Cerebellar cortex (tissue), 1 donor: ENCODE results near the gene NOS3.
A peak's percentile ranks its signal among the peaks of the same experiment; 100 is the strongest.

ENCODE experiments used
- DNase-seq: peaks from one replicate; pipeline ENCODE4 v3.0.0-alpha.2; 2015; ENCODE audit warnings: low spot score

The NOS3 gene

DNA sequence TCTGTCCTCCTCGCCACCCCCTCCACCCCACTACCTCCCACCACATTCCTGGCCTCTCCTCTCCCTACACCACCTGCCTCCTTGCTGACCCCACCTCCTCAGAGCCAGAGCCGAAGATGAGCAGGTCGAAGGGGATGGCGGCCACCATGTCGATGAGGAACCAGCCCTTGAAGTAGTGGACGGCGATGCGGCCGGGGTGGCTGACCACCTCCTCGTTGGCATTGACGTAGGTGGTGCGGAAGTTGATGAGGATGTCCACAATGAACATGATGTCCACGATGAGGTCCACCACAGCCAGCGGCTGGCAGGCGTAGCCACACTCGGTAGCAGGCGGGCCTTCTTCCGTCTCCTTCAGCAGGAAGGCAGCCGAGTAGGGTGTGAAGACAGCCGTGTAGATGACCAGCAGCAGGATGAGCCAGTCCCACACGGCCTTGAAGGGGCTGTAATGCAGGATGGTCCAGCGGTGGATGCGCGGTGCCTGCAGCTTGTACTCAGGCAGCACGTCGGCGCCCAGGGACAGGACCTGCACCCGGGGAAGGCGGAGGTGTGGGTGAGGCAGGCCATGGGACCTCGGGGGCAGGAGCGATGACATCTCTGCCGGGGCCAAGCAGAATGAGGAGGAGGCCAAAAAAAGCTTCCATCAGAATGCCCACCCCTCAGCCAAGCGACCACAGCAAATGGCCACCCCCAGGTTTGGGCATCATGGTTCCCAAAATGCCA, 38.3 kb upstream of the NOS3 start:
- no peak for DNase-seq

DNA sequence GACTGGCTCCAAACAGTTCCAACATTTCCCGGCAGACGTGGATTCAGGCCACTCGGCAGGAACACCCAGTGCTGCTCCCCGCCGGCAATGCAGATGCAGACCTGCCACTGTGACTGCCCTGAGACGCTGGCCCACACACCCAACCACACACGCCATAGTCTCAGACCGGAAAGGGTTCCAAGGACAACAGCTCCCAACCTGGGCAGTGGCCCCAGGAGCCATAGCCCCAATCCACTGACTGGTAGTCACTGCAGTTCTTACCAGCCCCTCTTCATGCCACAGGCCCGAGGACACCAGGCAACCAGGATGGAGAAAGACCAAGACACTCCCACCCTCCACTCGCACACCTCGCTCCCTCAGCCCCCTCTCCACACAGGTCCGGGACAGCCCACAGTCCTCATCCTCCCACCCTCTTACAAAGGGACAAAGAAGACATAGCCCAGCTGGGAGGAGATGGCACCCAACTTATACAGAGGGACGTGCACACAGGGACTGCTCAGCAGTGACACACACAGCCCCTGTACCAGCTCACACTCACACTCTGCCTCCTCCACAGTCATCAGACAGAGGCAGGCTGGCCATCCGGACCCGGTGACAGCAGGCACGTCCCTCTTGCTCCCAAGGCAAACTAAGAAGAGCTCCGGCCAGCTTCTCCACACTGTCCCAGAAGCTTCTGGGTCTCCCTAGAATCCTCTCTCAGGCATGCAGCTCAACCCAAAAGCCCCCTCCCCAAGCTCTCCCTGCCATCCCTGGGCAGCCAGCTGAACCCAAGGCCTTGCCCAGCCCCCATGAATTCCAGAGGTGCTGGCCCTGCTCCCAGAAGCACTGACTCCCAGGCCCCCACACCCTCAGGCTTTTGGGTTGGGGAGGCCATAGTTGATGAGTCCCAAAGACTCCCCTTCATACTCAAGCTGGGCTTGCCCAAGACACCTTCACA, 37.5 kb upstream of the NOS3 start:
- no peak for DNase-seq

DNA sequence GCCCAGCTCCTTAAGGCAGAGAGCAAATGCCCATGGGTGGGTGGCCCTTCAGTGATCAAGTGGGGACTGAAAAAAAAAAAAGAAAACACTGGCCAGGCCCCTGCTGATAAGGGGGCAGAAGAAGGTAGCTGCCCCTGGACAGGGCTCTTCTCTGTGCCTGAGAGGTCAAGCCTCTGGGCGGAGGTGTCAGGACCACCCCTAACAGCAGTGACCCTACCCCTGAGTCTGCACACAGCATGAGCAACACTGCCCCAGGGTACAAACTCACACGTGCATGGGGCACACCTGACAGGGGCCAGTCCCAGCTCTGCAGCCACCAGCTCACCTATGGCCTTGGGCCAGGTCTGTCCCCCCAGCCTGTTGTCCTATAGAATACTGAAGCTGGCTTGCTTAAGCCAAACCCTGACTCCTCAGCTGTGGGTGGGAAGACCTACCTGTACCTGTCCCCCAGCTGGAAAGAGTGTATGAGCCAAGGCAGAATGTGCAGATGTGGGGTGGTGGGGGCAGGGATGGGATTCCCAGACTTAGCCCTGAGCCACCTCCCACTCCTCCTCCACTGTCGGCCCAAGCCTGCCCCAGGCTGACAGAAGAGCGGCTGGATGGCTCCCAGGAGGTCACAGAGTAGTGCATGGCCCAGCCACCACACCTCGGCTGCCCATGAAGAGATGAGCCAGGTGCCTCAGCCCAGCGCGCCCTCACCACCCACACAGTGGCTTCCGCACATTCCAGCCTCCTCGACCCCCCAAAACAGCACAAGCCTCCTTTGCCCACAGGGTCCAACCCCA, 36.4 kb upstream of the NOS3 start:
- DNase-seq = no peak

DNA sequence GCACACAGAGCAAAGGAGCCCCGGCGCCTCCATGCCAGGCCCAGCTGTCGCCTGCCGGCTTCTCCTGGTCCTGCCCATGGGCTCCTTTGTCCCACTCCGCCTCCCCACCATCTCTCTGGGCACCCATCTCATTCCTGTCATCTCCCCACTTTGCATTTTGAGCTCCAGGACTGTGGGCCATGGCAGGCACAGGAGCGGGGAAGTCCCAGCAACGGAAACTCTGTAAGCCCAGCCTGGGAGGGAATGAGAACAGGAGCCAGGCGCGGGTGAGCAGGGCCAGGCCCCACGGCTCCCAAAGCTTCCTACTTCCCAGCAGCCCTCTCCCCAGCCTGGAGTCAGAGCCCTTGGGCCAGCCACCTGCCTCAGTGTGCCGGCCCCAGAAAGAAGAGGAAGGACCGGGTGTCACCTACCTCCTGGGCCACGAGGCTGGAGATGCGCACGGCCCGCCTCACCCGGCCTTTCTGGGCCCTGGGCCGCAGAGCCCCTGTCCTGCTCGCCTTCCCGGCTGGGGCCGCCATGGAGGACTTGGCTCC, 35.8 kb upstream of the NOS3 start:
- no peak for DNase-seq

DNA sequence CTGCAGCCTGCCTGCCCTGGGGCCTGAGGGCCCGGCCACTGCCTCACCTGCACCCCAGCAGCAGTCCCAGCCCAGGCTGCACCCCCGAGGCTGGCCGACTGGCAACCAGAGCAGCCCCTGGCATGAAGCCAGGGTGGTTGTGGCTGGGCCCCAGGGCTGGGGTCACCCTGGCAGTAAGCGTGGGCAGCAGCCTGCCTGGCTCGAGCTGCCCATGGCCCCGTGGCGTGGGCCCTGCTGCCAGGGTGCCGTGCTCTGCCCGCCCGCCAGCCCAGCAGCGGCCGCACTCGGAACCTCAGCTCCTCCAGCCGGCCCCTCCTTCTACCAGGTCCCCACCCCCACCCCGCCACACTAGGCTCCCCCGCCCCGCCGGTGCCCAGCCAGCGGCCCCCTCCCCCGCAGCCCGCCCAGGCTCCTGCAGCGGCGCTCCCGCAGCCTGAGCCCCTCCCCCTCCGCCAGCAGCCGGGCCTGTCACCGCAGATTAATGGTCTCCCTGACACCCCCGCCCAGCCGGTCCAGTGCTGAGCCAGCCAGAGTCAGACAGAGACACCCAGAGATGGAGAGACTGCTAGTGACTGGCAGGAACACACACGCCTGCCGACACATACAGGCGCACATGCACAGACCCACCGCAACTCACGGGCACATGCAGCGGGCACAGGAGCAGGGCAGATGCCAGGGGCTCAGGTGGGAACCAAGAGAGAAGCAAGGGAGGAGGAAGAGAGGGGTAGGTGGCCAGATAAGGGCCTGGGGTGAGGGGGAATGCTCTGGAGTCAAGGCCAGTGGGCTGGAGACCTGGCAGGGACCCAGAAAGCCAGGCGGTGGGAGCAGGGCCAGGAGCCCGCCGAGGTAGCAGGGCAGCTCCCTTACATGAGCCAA, 35.1 kb upstream of the NOS3 start:
- no peak for DNase-seq

DNA sequence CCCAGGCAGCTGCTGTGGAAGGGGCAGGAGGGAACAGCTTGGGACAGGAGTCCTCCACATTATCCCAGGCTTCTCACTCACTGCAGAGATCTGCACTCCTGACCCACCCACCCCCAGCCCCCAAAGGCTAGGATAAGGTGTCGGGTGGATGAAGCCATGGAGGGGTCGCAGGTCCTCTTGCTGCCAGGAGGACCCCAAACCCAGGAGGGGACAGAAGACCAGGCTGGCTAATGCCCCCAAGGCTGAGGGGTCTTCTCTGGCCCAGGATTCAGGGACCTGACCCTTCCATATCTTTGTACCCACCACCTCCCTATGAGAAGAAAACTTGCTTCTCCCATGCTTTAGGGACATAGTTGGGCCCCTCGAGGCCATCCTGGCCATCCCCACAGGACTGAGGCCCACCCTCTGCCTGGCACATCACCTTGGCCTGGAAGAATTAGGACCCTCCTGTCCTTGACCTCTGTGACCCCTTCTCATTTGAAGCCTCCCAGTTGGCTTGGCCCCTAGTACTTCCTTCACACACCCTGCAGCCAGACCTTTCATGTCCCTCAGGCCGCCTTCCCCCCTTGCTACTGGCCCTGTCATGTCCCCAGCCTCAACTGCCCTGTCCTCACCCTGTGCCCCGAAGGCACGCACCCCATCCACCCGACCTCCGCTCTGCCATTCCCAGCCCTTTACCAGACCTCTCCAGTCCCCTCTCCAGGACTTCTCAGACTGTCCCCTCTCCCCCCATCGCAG, 34.3 kb upstream of the NOS3 start:
- DNase-seq = no peak

DNA sequence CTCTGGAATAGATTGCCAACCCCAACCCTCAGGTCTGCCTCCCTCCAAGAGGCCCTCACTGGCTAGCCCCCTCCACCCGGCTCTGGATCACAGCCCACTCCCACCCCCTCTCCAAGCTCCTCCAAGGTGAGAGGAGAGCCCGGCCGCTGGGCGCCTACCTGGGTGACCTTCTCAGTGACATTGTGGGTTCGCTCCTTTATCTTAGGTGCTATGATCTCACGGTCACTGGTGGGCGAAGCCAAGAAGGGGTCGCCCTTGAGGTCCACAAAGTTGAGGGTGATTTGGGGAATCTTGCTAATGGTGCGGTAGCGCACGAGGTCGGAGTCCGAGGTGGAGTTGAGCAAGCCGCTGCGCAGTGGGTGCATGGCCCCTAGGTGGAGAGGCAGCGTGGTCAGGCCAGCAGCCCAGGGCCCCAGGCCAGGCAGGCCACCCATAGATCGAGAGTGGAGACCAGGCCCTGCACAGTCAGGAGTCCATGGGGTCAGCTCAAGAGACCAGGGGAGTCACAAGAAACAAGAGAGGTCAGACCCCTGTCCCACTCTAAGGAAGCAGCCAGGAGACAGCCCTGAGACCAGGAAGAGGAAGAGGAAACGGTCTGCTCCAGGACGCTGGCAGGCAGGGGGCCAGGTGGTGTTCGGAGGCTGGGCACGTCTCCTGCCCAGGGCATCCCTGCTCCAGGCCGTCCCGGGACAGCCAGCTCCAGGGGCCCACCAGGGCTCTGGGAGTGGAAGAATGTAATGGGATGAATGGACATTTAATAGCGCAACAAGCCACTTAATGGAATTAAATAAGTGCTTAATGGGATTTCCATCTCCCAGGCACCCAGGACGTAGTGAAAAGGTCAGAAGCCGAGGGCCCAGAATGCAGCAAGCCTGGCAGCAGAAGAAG, 33.4 kb upstream of the NOS3 start:
- no peak for DNase-seq

DNA sequence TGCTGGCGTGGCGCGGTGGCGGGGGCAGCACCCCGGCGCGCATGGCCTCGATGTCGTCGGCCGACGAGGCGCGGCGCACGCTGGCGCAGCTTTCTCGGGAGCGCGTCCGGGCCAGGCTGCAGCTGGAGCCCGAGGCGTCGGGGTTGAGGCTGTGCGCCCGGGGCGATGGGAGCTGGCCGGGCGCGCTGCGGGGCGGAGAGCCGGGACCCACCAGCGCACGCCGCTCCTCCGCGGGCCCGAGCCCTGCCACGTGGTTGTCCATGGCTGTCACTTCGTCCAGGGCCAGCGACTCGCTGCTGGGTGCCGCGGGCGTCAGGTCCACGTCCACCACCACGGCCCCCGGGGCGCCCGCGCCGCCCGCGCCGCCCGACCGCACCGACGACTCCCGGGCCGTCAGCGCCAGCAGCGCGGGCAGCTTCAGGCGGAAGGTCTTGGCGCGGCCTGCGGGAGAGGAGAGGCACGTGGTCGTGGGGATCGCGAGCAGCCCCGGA, 32.7 kb upstream of the NOS3 start:
- DNase-seq = no peak

DNA sequence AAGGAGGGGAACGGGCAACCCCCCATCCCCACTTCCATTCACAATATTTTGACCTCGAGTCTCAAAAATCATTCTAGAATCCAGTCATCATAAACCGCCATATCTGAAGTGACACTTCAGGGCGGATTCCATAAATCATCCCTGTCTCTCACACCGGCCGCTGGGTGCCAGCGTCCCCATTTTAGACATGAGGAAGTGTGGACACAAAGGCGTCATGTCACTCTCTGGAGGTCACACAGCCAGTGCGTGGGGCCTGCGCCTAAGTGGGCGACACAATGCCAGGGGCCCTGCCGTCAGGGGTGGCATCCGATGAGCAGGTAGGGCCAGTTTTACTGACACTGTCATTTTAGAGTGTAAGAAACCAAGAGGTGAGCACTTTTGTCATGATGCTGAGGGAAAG, 32.2 kb upstream of the NOS3 start:
- no peak for DNase-seq

DNA sequence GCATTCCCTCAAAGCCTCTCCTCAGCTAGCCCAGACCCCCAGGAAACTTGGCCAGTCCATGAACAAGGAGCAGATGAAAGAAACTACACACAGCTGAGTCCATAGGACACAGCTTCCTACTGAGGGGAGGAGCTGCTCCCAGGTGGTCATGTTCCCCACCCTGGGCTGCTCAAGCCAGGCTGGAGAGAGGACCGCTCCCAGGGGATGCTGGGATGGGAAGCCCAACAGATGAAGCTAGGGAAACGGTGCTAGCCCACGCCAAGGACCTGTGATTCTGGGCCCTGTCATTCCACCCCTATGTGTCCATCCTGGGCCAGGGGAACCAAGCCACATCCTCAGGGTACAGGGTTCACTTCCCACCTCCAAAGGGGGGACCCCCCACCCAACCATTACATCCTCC, 31.7 kb upstream of the NOS3 start:
- no peak for DNase-seq

DNA sequence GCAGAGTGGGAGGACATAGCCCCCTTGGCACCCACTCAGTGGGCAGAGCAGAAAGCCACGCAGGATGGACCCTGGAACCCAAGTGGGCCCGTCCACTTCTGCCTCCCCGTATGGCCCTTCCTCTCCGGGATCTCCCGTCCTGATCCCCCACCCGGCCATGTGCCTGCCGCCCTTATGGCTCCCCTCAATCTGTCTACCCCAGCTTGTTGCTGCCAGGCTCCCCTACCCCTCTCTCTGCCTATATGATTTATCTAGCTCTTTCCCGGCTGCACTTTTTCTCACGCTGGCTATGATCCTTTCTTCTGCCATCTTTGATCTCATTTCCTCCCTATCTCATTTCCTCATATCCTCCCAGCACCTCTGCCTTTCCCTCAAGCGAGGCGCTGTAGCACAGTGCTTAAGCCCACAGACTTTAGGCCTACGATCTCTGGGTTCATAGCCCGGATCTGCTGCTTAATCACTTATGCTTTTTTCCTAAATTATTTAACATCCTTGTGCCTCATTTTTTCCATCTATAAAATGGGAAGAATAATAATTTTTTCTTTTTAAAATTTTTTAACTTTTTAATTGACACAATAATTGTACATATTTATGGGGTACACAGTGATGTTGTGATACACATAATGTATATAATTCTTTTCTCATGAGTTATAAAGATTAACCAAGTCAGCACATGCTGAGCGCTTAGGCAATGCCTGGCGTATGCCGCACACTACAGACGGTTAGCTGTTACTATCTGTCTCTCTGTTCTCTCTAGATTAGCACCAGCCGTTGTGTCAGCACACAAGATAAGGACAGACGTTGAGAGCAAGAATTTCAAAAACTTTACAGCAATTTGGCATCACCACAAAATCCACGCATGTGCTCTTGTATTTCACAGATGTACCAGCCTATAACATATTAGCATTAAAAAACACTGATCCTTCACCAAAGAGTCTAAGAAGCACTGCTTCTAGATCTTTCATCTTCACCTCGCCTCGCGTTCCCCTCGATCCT, 30.8 kb upstream of the NOS3 start:
- no peak for DNase-seq

DNA sequence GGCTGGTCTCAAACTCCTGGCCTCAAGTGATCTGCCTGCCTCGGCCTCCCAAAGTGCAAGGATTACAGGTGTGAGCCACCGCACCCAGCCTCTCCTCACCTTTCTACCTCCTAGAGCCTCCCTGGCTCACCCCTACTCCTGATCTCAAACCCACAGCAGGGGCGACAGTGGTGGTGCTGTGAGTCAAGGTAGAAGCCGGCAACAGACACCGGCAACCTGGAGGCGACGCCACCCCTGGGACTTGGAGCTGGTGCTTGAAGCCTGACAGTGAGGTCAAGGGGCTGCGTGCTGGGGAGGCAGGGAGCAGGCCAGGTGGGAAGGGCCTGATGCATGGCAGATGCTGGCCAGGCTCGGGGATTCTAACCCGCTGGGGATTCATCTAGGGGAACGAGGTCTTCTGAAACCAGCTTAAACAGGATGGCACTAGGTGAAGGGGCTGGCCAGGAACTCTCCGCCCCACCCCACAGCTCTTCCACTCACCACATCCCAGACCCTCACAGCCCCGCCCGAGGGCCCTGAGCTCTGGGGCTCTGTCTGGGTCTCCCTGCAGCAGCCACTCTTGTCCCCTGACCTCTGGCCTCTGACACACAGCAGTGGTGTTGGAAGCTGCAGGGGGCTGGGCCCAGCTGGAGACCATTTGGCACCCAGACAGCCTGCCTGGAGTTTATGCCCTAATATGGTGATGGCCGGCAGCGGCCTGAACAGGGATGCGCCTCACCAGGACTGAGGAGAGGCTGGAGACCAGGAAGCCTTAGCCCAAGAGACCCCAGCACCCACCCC, 29.1 kb upstream of the NOS3 start:
- no peak for DNase-seq

DNA sequence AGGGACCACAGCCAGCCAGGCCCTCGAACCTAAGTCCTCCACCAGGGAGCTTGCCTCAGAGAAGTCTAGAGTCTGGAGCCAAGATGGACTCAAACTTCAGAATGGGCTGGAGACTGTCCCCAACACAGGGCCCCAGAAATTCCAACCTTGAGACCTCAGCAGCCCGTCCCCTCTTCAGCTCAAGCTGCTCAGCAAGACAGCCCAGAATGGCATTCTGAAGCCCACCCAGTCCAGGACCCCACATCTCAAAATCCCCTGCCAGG, 28.6 kb upstream of the NOS3 start:
- DNase-seq = no peak

DNA sequence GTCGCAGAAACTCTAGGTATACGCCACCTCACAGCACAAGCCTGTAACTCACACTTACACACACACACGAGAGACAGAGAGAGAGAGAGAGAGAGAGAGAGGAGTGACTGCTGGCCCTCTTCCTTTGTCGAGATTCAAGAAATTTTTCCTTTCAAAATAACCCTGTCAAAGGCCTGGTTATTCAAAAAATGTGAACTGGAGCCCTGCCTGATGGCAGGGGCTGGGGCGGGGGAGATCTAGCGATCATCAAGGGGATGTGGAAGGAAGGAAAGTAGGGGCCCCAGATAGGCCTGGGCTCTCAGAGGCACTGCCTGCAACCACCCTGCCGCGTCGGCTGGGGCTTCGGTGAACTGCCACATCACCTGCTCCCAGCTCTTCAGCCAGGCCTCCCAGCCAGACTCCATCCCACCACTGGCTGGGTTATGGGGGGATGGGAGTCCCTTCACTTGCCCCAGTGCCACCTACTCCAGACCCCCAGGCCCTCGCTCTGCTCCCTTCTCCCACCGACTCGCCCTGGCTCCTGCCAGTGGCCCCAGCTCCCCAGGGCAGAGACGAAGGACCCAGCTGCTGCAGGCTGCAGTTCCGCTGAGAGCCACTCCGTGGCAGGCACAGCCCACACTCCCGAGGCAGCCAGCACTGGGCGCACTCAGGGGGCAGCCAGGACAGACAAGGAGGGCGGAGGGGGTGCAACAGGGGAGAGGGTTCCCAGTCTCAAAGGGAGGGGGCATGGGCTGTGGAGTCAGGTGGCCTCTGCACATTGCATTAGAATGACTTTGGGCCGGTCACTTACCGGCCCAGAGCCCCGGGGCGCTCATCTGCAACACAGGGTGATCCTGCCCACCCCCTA, 28.0 kb upstream of the NOS3 start:
- peak; percentile 81 for DNase-seq

DNA sequence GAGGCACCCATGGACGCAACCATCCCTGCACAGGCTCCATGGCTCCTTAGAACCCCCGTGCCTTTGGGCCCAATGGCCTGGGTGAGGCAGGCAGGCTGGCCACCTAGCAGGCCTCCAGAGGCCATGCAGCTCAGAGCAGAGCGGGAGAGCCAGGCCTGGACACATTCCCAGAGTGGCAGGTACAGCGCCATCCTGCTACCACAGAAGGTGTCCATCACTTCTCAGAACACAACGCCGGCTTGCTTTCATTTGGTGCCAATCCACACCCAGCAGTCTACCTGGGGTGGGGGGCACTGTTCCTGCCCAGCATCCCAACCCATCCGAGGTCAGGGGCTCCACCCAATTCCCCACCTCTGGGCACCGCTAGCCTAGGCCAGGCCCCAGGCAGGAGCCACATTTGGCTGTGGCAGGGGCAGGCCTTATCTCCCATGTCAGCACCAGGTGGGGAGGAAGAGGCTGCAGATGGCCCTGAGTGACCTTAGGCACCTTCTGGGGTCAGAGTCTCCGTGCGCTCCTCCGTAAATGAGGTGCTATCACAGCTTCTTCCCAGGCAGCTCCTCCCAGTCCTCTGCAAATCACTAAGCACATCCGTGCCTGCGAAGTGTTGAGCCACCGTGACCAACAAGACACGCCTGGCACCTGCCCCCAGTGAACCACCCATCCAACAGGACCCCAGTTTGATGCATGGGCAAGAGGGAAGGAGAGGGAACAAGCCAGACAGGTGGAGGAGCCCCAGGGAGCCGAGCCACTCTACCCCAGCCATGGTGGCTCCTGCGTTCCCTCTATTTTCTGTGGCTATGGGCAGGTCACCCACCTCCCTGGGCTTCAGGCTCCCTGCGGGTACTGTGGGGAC, 26.9 kb upstream of the NOS3 start:
- peak; percentile 59 for DNase-seq
